Stimulated activated effector memory CD8-positive, alpha-beta T cell treated with anti-CD3 and anti-CD28 coated beads, Interleukin-12 subunit alpha, Interleukin-12 subunit beta, amount 100 ng/mL, for 72 hours (primary cell): ENCODE measurements around the gene MATK.
A peak's percentile ranks its signal among the peaks of the same experiment; 100 is the strongest.
"Not testable (repeated sequence)": the region's sequence is repeated elsewhere in the genome, so short reads cannot be mapped to it uniquely, and the experiment has no call there.

ENCODE experiments used
- ATAC-seq: fragments of 150-1000 bp; cut with Tn5 transposase; 2 replicates; pipeline ENCODE4 v1.10.0; 2021
- DNase-seq, 2 donors: peaks; one replicate each; pipeline ENCODE4 v3.0.0; 2021 to 2022; ENCODE audit warnings: low spot score in 2 of 2
- H3K27ac Mint-ChIP-seq: one replicate; pipeline ENCODE4 v1.8.0; 2022; ENCODE audit warnings: mild to moderate bottlenecking, mixed read lengths
- H3K36me3 Mint-ChIP-seq: one replicate; pipeline ENCODE4 v1.8.0; 2022; ENCODE audit warnings: mild to moderate bottlenecking, mixed read lengths
- H3K4me1 Mint-ChIP-seq: one replicate; pipeline ENCODE4 v1.8.0; 2022; ENCODE audit warnings: mixed read lengths
- H3K4me3 Mint-ChIP-seq: one replicate; pipeline ENCODE4 v1.8.0; 2022; ENCODE audit warnings: mild to moderate bottlenecking, mixed read lengths
- H3K9me3 Mint-ChIP-seq: one replicate; pipeline ENCODE4 v1.8.0; 2022; ENCODE audit warnings: mixed read lengths

MATK gene

DNA sequence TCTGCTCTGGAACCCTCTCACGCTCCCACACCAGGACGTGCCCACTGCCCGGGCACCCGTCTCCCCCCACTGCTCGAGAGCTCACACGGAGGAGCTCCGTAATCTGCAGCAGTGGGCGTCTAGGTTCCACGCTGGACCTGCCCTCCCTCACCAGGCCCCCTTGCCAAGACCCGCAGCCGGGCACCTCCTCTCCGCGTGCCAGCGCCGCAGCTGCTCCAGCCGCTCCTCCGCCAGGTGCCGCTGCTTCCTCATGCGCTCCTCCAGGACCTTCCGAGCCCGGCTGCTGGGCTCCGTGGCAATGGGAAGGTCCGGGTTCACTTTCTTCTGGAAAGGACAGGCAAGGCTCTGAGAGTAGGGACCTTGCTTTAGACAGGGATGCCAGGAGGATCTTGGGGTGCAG lies 35.0 kb upstream of the MATK start:
- H3K4me3 Mint-ChIP-seq, result no peak overlapping the region
- H3K36me3 Mint-ChIP-seq, result no peaks in the 10 kb centered on the region
- H3K27ac Mint-ChIP-seq, result no peak overlapping the region
- DNase-seq (no peak), ATAC-seq (no peak)
- H3K4me1 Mint-ChIP-seq, result peaks cover 35% of the 10 kb centered on the region
- no peaks in the 10 kb centered on the region for H3K9me3 Mint-ChIP-seq

GRCh38 chr19:3819989-3820388 lies 33.8 kb upstream of the MATK start:
- peaks cover 27% of the 10 kb centered on the region for H3K4me1 Mint-ChIP-seq
- H3K27ac Mint-ChIP-seq, result peak overlapping the region; percentile 29
- no peak overlapping the region for H3K4me3 Mint-ChIP-seq
- no peaks in the 10 kb centered on the region for H3K36me3 Mint-ChIP-seq
- DNase-seq (no peak), ATAC-seq (no peak)
- H3K9me3 Mint-ChIP-seq, result no peaks in the 10 kb centered on the region

- no peak overlapping the region for H3K27ac Mint-ChIP-seq
- no peaks in the 10 kb centered on the region for H3K9me3 Mint-ChIP-seq
- no peak for DNase-seq
- H3K4me1 Mint-ChIP-seq, result peaks cover 36% of the 10 kb centered on the region
- no peak overlapping the region for H3K4me3 Mint-ChIP-seq
- no peak for ATAC-seq
- H3K36me3 Mint-ChIP-seq, result no peaks in the 10 kb centered on the region
Measured at GRCh38 chr19:3818918-3819317, 32.7 kb upstream of the MATK start.

- DNase-seq (no peak), ATAC-seq (peak; percentile 75)
- H3K4me3 Mint-ChIP-seq, result no peak overlapping the region
- no peaks in the 10 kb centered on the region for H3K9me3 Mint-ChIP-seq
- H3K36me3 Mint-ChIP-seq, result no peaks in the 10 kb centered on the region
- H3K27ac Mint-ChIP-seq, result no peak overlapping the region
- peaks cover 40% of the 10 kb centered on the region for H3K4me1 Mint-ChIP-seq
Measured at GRCh38 chr19:3818466-3818865, 32.3 kb upstream of the MATK start.

GRCh38 chr19:3817761-3818160 lies 31.6 kb upstream of the MATK start:
- no peak for DNase-seq
- no peak overlapping the region for H3K27ac Mint-ChIP-seq
- no peak for ATAC-seq
- H3K9me3 Mint-ChIP-seq, result no peaks in the 10 kb centered on the region
- no peak overlapping the region for H3K4me3 Mint-ChIP-seq
- peaks cover 47% of the 10 kb centered on the region for H3K4me1 Mint-ChIP-seq
- H3K36me3 Mint-ChIP-seq, result peaks cover 2% of the 10 kb centered on the region

GRCh38 chr19:3816566-3817218 lies 30.5 kb upstream of the MATK start:
- ATAC-seq, result no peak
- Mint-ChIP-seq H3K36me3 (peaks cover 10% of the 10 kb centered on the region), H3K27ac (no peak overlapping the region), H3K4me1 (peaks cover 49% of the 10 kb centered on the region), H3K4me3 (no peak overlapping the region), H3K9me3 (no peaks in the 10 kb centered on the region)
- no peak for DNase-seq

DNA sequence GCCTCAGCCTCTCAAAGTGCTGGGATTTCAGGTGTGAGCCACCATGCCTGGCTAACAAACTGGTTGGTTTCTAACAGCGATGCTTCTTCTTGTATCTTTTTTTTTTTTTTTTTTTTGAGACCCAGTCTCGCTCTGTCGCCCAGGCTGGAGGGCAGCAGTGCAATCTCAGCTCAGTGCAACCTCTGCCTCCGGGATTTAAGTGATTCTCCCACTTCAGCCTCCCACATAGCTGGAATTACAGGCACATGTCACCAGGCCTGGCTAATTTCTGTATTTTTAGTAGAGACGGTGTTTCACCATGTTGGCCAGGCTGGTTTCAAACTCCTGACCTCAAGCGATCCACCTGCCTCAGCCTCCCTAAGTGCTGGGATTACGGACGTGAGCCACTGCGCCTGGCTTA lies 30.0 kb upstream of the MATK start:
- H3K36me3 Mint-ChIP-seq, ATAC-seq: not testable (repeated sequence)
- peaks cover 44% of the 10 kb centered on the region for H3K4me1 Mint-ChIP-seq

GRCh38 chr19:3814648-3815047 lies 28.5 kb upstream of the MATK start:
- H3K9me3 Mint-ChIP-seq, result no peaks in the 10 kb centered on the region
- peak overlapping the region; percentile 99 for H3K27ac Mint-ChIP-seq
- H3K4me1 Mint-ChIP-seq, result peaks cover 45% of the 10 kb centered on the region
- ATAC-seq, result no peak
- peak overlapping the region; percentile 72 for H3K4me3 Mint-ChIP-seq
- H3K36me3 Mint-ChIP-seq, result peaks cover 10% of the 10 kb centered on the region
- DNase-seq, result no peak

More for the DNA sequence above, 30.0 kb upstream of the MATK start:
- H3K27ac Mint-ChIP-seq, DNase-seq, H3K4me3 Mint-ChIP-seq, H3K9me3 Mint-ChIP-seq: not testable (repeated sequence)

- H3K36me3 Mint-ChIP-seq, result peaks cover 10% of the 10 kb centered on the region
- no peak for DNase-seq
- no peaks in the 10 kb centered on the region for H3K9me3 Mint-ChIP-seq
- peak overlapping the region; percentile 72 for H3K4me3 Mint-ChIP-seq
- peak; percentile 41 for ATAC-seq
- H3K4me1 Mint-ChIP-seq, result peaks cover 52% of the 10 kb centered on the region
- peak overlapping the region; percentile 99 for H3K27ac Mint-ChIP-seq
Measured at GRCh38 chr19:3813473-3814392, 27.6 kb upstream of the MATK start.

GRCh38 chr19:3810708-3811355 lies 24.7 kb upstream of the MATK start:
- Mint-ChIP-seq H3K27ac (no peak overlapping the region), H3K36me3 (peaks cover 16% of the 10 kb centered on the region), H3K4me1 (peaks cover 66% of the 10 kb centered on the region), H3K4me3 (no peak overlapping the region), H3K9me3 (no peaks in the 10 kb centered on the region)
- no peak for DNase-seq
- ATAC-seq, result no peak

GRCh38 chr19:3809881-3810707 lies 23.9 kb upstream of the MATK start:
- H3K4me3 Mint-ChIP-seq, result no peak overlapping the region
- H3K4me1 Mint-ChIP-seq, result peaks cover 71% of the 10 kb centered on the region
- peak overlapping the region; percentile 3 for H3K27ac Mint-ChIP-seq
- ATAC-seq, result peak; percentile 3
- DNase-seq, result no peak
- peaks cover 20% of the 10 kb centered on the region for H3K36me3 Mint-ChIP-seq
- no peaks in the 10 kb centered on the region for H3K9me3 Mint-ChIP-seq

- H3K27ac Mint-ChIP-seq, result no peak overlapping the region
- H3K4me3 Mint-ChIP-seq, result no peak overlapping the region
- no peak for ATAC-seq
- H3K9me3 Mint-ChIP-seq, result no peaks in the 10 kb centered on the region
- peaks cover 20% of the 10 kb centered on the region for H3K36me3 Mint-ChIP-seq
- DNase-seq, result no peak
- H3K4me1 Mint-ChIP-seq, result peaks cover 62% of the 10 kb centered on the region
Measured at GRCh38 chr19:3808420-3809143, 22.4 kb upstream of the MATK start.

- H3K4me3 Mint-ChIP-seq, result no peak overlapping the region
- DNase-seq (no peak), ATAC-seq (no peak)
- peaks cover 54% of the 10 kb centered on the region for H3K4me1 Mint-ChIP-seq
- peaks cover 23% of the 10 kb centered on the region for H3K36me3 Mint-ChIP-seq
- H3K27ac Mint-ChIP-seq, result no peak overlapping the region
- no peaks in the 10 kb centered on the region for H3K9me3 Mint-ChIP-seq
Measured at GRCh38 chr19:3807574-3808354, 21.6 kb upstream of the MATK start.

GRCh38 chr19:3807131-3807480 lies 20.9 kb upstream of the MATK start:
- DNase-seq, result no peak
- ATAC-seq, result no peak
- peaks cover 18% of the 10 kb centered on the region for H3K36me3 Mint-ChIP-seq
- H3K4me3 Mint-ChIP-seq, result no peak overlapping the region
- H3K27ac Mint-ChIP-seq, result peak overlapping the region; percentile 65
- no peaks in the 10 kb centered on the region for H3K9me3 Mint-ChIP-seq
- H3K4me1 Mint-ChIP-seq, result peaks cover 47% of the 10 kb centered on the region
